C4-2B (cell line): ENCODE data around the gene CHST13.

ENCODE experiments used
- CTCF ChIP-seq: fragments of 450-650 bp; conservative IDR thresholded peaks from 2 replicates; pipeline ENCODE4 v1.5.1; 2017; ENCODE audit warnings: mild to moderate bottlenecking
- ZFX ChIP-seq: fragments of 450-650 bp; IDR thresholded peaks from 2 replicates; pipeline ENCODE4 v1.6.1; 2017

DNA sequence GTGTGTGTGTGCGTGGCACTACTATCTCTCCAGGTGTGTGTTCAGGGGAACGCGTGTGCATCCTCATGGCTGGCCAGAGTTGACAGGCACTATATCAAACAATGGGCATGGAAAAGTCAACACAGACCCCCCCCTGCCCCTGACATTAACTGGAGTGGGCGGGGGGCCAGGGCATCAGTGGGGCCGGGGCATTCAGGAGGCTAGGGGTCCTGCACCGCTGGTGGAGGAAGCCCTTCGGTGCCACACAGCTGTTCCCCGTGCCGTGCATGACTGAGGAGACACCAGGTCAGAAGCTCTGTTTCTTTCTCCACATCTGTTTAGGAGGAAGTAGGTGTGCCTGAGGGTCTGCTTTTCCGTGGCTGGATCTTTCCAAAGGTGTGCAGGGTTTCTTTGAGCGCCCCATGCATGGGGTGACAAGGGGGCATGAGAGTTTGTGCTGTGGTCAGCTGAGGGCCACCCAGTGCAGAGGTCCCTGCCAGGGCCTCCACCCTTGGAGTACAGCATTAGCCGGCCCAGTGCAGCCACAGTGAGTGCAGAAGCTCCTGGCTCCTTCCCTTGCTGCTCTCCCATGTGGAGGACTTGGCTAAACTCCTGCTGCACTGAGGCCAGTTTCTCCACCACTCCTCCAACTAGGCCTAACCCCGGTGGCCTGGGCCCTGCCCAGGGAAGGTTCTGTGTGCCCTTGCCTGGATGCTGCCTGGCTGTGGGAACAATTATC is 27.3 kb downstream of the CHST13 start:
- no peak for TF ChIP-seq CTCF
- TF ChIP-seq ZFX: no peak
